ENCODE measurements around the gene ARHGAP40. TPM values are rescaled to one million over a fixed set of nuclear protein-coding genes. Genes with fewer than 3 reads are reported as not detected.
A peak's percentile ranks its signal among the peaks of the same experiment; 100 is the strongest.

ARHGAP40 gene
- total and polyA plus RNA-seq, 9 of the 15 experiments (the other 6 are each of a cell fraction or from before 2014, with no cell fraction given), result not detected

DNA sequence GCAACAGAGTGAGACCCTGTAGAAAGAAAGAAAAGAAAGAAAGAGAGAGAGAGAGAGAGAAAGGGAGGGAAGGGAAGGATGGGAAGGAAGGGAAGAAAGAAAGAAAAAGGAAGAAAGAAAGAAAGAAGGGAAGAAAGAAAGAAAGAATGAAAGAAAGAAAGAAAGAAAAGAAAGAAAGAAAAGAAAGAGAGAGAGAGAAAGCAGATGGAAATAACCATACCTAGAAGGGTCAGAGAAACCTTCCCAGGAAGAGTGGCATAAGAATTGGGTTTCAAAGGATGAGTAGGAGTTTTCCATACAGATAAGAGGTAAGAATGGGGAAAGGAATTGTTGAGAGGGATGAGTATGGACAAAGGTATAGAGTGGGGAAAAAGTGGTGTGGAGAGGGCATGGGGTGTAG, 68.1 kb downstream of the ARHGAP40 start (continued):
- TF ChIP-seq, protein P1, sequence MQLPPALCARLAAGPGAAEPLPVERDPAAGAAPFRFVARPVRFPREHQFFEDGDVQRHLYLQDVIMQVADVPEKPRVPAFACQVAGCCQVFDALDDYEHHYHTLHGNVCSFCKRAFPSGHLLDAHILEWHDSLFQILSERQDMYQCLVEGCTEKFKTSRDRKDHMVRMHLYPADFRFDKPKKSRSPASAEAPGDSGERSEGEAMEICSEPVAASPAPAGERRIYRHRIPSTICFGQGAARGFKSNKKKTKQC (CRISPR knock-in tag; IDR thresholded peaks at IDR 0.05), result no peak
- no peak for TF ChIP-seq FOXJ2 (tag; IDR thresholded peaks at IDR 0.05)
- TF ChIP-seq, protein P2, sequence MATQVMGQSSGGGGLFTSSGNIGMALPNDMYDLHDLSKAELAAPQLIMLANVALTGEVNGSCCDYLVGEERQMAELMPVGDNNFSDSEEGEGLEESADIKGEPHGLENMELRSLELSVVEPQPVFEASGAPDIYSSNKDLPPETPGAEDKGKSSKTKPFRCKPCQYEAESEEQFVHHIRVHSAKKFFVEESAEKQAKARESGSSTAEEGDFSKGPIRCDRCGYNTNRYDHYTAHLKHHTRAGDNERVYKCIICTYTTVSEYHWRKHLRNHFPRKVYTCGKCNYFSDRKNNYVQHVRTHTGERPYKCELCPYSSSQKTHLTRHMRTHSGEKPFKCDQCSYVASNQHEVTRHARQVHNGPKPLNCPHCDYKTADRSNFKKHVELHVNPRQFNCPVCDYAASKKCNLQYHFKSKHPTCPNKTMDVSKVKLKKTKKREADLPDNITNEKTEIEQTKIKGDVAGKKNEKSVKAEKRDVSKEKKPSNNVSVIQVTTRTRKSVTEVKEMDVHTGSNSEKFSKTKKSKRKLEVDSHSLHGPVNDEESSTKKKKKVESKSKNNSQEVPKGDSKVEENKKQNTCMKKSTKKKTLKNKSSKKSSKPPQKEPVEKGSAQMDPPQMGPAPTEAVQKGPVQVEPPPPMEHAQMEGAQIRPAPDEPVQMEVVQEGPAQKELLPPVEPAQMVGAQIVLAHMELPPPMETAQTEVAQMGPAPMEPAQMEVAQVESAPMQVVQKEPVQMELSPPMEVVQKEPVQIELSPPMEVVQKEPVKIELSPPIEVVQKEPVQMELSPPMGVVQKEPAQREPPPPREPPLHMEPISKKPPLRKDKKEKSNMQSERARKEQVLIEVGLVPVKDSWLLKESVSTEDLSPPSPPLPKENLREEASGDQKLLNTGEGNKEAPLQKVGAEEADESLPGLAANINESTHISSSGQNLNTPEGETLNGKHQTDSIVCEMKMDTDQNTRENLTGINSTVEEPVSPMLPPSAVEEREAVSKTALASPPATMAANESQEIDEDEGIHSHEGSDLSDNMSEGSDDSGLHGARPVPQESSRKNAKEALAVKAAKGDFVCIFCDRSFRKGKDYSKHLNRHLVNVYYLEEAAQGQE (IDR thresholded peaks at IDR 0.05; ENCODE audit: borderline replicate concordance), result no peak
- TF ChIP-seq, protein P2 (CRISPR knock-in tag; IDR thresholded peaks at IDR 0.05; ENCODE audit: low read depth), result no peak
- TF ChIP-seq ELF4 (CRISPR knock-in tag; IDR thresholded peaks at IDR 0.05), result 0 out of 2 replicates have a peak, but pooled peaks have one; percentile 35
- no peak for TF ChIP-seq KHSRP (IDR thresholded peaks at IDR 0.05)
- no peak for TF ChIP-seq KDM4B (IDR thresholded peaks at IDR 0.05; ENCODE audit: borderline replicate concordance in 2 of 2, low read depth in 1 of 2)
- TF ChIP-seq, protein P3, sequence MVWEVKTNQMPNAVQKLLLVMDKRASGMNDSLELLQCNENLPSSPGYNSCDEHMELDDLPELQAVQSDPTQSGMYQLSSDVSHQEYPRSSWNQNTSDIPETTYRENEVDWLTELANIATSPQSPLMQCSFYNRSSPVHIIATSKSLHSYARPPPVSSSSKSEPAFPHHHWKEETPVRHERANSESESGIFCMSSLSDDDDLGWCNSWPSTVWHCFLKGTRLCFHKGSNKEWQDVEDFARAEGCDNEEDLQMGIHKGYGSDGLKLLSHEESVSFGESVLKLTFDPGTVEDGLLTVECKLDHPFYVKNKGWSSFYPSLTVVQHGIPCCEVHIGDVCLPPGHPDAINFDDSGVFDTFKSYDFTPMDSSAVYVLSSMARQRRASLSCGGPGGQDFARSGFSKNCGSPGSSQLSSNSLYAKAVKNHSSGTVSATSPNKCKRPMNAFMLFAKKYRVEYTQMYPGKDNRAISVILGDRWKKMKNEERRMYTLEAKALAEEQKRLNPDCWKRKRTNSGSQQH (CRISPR knock-in tag; IDR thresholded peaks at IDR 0.05), result 0 out of 2 replicates have a peak, but pooled peaks have one; percentile 55

Measured in K562 (cell line).